Kidney epithelial cell (primary cell): ENCODE results near the gene MYO1C. TPM values are rescaled to one million over a fixed set of nuclear protein-coding genes. Genes with fewer than 3 reads are reported as not detected.

Experiments
- DNase-seq: peaks from one replicate; pipeline ENCODE4 v3.0.0-alpha.2; 2010; ENCODE audit warnings: low read depth
- H3K27me3 ChIP-seq: 2 replicates; pipeline ENCODE4 v1.6.0; 2011; ENCODE audit warnings: low read length; ENCODE audit not compliant: control insufficient read depth, insufficient read depth
- H3K36me3 ChIP-seq: 2 replicates; pipeline ENCODE4 v1.5.1; 2011; ENCODE audit warnings: low read length; ENCODE audit not compliant: control insufficient read depth, insufficient read depth
- H3K4me3 ChIP-seq: 2 replicates; pipeline ENCODE4 v1.5.1; 2011; ENCODE audit warnings: low read depth, mild to moderate bottlenecking, control low read depth, low read length
- total RNA-seq: library from RNA; depleted of rRNA; stranded (reverse); fragments of >200 nt; gene quantifications from 2 replicates; pipeline ENCODE4 v1.2.3, GENCODE V29; 2015
- TF ChIP-seq, protein P1 (sequence below): IDR thresholded peaks from 2 replicates; pipeline ENCODE4 v1.5.1; 2011; ENCODE audit warnings: mild to moderate bottlenecking, moderate library complexity, low read length, control low read depth, inconsistent platforms; ENCODE audit not compliant: insufficient read depth, poor library complexity, severe bottlenecking

MYO1C gene
- total RNA-seq, 1 donor from 2014 or later, result 131 TPM

DNA sequence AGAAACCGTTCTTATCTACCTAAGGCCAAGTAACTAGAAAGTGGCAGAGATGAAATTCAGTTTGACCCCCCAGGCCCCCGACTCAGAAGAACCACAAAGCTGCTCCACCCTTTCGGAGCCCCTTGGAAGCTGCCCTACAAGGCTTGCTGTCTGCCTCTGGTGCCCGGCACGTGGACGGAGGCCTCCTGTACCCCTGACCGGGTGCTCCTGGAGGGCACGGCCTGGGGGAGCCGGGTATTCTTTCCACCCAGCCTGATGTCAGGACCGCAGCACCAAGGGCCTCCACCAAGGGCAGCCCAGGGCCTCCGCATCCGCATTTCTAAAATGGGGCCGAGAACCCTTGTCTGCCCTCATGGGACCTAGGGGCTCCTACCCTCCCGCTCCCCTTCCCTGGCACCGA lies 21.0 kb downstream of the MYO1C start:
- TF ChIP-seq, protein P1, sequence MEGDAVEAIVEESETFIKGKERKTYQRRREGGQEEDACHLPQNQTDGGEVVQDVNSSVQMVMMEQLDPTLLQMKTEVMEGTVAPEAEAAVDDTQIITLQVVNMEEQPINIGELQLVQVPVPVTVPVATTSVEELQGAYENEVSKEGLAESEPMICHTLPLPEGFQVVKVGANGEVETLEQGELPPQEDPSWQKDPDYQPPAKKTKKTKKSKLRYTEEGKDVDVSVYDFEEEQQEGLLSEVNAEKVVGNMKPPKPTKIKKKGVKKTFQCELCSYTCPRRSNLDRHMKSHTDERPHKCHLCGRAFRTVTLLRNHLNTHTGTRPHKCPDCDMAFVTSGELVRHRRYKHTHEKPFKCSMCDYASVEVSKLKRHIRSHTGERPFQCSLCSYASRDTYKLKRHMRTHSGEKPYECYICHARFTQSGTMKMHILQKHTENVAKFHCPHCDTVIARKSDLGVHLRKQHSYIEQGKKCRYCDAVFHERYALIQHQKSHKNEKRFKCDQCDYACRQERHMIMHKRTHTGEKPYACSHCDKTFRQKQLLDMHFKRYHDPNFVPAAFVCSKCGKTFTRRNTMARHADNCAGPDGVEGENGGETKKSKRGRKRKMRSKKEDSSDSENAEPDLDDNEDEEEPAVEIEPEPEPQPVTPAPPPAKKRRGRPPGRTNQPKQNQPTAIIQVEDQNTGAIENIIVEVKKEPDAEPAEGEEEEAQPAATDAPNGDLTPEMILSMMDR, result no peak
- H3K4me3 ChIP-seq, result no peak overlapping the region

DNA sequence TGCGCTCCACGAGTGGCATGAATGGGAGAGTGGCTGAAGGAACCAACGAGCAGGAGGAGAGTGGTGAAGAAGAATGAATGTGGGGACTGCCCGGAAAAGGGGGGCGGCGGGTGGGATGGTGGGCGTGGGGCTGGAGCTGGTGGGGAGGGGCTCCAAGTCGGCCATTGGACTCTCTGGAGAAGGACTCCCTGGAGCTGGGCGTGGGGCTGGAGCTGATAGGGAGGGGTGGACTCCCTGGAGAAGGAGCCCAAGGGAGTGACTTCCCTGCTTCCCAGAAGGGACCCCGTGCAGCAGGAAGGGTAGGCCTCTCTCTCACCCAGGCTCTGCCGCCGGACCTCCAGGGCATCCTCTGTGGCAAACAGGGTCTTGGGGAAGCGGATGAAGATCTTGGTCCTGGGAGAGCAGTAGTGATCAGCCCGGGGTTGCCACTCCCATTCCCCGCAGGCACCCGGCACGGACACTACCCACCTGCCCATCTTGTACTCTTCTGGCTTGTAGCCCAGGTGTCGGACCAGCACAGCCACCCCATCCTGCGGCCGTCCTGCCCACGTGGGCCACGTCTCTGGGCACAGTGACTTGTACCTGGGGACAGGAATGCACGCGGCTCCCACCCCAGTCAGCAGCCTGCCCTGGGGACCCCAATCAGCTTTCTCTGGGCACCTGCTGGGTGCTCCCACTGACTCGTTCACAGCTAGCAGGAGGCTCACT lies 21.6 kb downstream of the MYO1C start:
- no peaks in the 10 kb centered on the region for H3K27me3 ChIP-seq
- TF ChIP-seq, protein P1, result no peak
- no peak overlapping the region for H3K4me3 ChIP-seq
- DNase-seq, result no peak
- H3K36me3 ChIP-seq, result peaks cover 5% of the 10 kb centered on the region

More for the DNA sequence above, 21.0 kb downstream of the MYO1C start:
- Histone ChIP-seq H3K36me3 (peaks cover 5% of the 10 kb centered on the region), H3K27me3 (no peaks in the 10 kb centered on the region)
- no peak for DNase-seq

DNA sequence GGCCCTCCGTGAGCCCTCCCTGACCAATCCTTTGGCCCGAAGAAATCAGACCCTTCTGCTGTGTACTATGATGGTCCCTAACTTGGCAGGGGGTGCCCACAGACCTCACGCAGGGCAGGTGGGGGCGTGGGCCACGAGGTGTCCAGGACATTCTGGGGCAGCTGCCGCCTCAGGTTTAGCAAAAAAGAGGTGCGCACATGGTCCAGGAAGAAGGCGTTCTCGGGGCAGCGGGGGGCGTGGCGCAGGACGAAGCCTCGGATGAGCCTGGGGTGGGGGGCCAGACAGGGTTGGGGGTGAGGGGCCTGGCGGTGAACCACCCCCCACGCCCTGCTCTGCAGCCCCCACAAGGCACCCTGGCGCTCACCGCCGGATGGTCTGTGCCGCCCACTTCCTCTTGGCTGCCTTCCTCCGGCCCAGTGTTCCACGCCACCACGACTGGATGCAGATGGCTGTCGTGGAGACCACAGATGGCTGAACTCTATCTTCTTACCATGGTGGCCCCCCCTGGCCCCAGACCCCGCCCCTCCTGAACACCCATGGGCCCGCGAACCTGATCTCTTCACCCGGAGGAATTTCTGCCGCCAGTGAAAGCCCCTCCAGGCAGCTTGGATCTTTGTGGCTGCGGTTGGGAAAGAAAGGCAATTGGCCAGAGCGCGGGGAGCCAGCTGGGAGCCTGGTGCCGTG lies 22.3 kb downstream of the MYO1C start:
- H3K4me3 ChIP-seq, result no peak overlapping the region
- DNase-seq, result no peak
- peaks cover 5% of the 10 kb centered on the region for H3K36me3 ChIP-seq
- TF ChIP-seq, protein P1, result no peak
- H3K27me3 ChIP-seq, result no peaks in the 10 kb centered on the region

DNA sequence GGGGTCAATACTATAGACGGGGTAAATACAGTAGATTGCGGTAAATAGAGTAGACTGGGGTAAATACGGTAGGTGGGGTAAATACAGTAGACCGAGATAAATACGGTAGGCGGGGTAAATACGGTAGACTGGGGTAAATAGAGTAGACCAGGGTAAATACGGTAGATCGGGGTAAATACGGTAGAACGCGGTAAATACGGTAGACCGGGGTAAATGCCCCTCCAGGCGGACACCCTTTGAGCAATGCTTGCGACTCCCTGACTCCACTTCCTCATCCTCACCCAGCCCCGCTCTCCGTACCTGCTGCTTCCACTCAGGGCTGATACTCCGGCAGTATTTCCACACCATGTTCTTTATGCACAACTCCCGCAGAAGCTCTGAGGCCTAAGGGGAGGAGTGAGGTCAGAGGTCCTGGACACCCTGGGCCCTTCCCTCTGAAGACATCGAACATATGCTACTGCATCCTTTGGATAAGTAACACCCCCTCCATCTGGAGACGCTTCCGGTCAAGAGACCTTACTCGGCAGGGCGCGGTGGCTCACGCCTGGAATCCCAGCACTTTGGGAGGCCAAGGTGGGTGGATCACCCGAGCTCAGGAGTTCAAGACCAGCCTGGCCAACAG lies 23.1 kb downstream of the MYO1C start:
- H3K4me3 ChIP-seq, result no peak overlapping the region
- TF ChIP-seq, protein P1, result no peak
- H3K36me3 ChIP-seq, result peaks cover 5% of the 10 kb centered on the region
- no peaks in the 10 kb centered on the region for H3K27me3 ChIP-seq
- DNase-seq, result no peak

DNA sequence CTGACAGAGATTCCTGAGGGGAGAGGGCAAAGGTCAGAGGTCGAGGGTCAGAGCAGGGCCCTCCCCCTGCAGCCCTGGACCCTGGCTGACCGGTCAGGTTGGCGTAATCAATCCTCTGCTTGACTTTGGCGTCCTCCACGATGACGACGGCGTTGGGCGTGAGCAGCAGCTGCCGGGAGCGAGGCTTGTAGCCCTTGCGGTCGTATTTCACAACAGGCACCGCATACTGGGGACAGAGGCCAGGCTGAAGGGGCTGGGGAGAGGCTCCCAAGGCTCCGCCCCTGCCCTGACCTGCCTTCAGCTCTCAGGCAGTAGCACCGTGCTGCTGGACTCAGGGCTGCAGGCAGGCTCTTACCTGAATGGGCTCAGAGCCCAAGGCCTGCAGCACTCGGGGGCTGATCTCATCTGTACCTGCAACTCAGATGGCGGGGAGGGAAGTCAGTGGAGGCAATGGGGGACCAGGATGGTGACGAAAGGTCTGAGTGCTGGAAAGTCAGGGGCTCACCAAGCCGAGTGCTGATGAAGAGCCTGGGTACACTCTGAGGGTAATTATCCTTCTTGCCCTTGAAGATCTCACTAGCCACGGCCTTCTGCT lies 24.5 kb downstream of the MYO1C start:
- DNase-seq, result no peak
- Histone ChIP-seq H3K36me3 (peaks cover 5% of the 10 kb centered on the region), H3K4me3 (no peak overlapping the region), H3K27me3 (no peaks in the 10 kb centered on the region)
- TF ChIP-seq, protein P1, result no peak
